PC-9 (cell line): ENCODE measurements around the gene RABL6.

Source experiments
- CTCF ChIP-seq: fragments of 200-600 bp; sonication (generic); conservative IDR thresholded peaks from 2 replicates; pipeline ENCODE4 v1.6.1; 2017; ENCODE audit warnings: mixed run types, antibody characterized with exemption, mild to moderate bottlenecking, moderate library complexity
- EZH2 ChIP-seq: fragments of 200-600 bp; sonication (generic); IDR thresholded peaks from 2 replicates; pipeline ENCODE4 v1.8.0; 2017; ENCODE audit warnings: antibody characterized with exemption, low read depth

GRCh38 chr9:136789523-136789937 lies 18.2 kb upstream of the RABL6 start:
- TF ChIP-seq CTCF = no peak
- TF ChIP-seq EZH2 = no peak
